ENCODE data around the gene IRF2BP2. TPM values are rescaled to one million over a fixed set of nuclear protein-coding genes. Genes with fewer than 3 reads are reported as not detected.
A peak's percentile ranks its signal among the peaks of the same experiment; 100 is the strongest.

Gene IRF2BP2
- total and polyA plus RNA-seq, 2 experiments from 2014 or later, result 68.2 to 135 TPM

DNA sequence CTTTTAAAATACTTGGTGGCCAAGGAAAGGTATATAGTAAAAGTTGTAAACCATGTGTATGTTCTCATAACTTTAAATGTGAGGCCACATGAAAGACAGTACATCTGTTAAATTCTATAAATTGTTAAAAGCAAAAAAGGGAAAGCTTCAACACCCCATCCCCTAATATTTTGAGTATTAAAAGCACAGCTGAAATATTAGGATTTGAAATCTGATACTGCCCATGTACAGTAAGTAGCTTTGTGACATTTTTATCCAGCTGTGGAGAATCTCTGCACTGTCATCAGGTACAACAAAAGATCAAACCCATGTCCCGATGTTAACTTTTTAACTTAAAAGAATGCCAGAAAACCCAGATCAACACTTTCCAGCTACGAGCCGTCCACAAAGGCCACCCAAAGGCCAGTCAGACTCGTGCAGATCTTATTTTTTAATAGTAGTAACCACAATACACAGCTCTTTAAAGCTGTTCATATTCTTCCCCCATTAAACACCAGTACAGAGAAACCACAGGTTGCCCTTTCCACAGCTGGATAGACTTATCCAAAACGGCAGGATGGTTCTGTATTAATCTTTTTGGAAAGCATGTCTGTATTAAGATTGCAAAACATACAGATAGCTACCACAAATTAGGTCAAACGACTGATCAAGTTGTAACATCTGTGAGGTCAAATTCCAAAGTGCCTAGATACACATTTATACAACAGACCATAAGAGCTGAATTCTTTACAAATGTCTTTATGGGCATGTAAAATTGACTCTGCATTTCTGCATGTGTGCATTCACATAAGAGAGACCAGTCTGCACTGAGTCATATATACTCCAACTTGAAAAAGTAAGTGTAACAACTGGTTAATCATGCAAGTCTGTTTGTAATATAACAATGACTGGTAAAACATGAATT is 5.2 kb downstream of the IRF2BP2 start:
- H3K4me2 ChIP-seq, result peak overlapping the region; percentile 83
- H3K9me2 ChIP-seq (replicated peaks; ENCODE audit: insufficient read depth), result no peaks in the 10 kb centered on the region
- H3K27ac ChIP-seq, result peak overlapping the region; percentile 99
- peaks cover 7% of the 10 kb centered on the region for H3K36me3 ChIP-seq (replicated peaks; ENCODE audit: insufficient read depth, low read depth)
- no peaks in the 10 kb centered on the region for H3K27me3 ChIP-seq
- 2% methylated on average over 6 of the region's 6 CpGs for WGBS (ENCODE audit: low lambda C conversion rate, missing lambda C conversion rate)
- no peak for TF ChIP-seq EZH2phosphoT487 (IDR thresholded peaks at IDR 0.05; ENCODE audit: low read depth, severe bottlenecking, unreplicated experiment)
- TF ChIP-seq EZH2 (IDR thresholded peaks at IDR 0.05; ENCODE audit: borderline replicate concordance), result no peak
- no peak for TF ChIP-seq CTCF (IDR thresholded peaks at IDR 0.05; ENCODE audit: poor library complexity)
- no peak for DNase-seq (ENCODE audit: low spot score)
- peak overlapping the region; percentile 91 for H3K4me3 ChIP-seq
- peaks cover 68% of the 10 kb centered on the region for H3K79me2 ChIP-seq
- H3K9me3 ChIP-seq (ENCODE audit: low read depth), result no peaks in the 10 kb centered on the region
- H2AFZ ChIP-seq, result no peak overlapping the region
- peaks cover 28% of the 10 kb centered on the region for H3K4me1 ChIP-seq (ENCODE audit: insufficient read depth)
- H4K20me1 ChIP-seq (ENCODE audit: insufficient read depth, poor library complexity, severe bottlenecking), result peaks cover 27% of the 10 kb centered on the region

DNA sequence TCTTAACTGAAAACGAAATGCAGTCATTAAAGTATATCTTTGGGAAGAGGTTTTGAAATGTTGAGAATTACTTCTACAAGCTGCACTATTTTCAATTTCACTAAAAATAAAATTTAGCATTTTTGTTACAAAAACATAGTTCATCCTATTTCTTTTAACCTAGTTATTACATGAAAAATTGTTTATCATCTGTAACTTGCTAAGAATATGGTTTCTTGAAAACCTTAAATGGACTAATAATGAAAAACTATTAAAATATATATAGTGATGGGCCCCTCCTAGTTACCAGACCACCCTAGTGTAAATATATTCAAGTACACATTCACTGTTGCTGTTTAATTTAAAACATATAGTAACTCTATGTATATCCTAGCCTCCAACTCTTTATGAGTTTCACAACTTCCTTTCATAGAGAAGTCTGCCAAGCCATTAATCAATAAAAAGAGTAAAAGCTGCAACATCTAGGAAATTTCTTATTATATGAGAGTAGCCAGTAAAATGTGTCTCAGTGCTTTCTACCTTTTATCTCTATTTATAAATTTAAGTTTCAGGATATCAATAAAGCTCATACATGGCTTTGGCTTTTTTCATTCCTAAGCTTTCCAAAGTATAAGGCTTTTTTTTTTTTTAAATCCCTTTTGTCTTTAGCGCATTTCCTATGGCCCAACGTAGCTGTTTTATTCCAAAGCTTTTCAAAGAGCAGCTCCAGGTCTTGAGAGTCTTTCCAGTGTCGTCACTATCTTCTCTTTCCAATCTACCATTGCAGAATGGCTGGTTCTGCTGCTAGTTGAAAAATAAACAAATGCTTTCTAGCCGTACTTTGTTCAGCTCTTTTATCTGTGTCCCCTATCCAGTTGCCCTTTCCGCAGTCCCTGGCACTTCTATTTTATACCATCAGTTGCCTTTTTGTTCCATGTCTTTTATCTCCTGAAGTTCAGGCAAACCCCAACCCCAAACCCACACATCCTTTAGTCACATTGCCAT is 6.5 kb downstream of the IRF2BP2 start:
- no peaks in the 10 kb centered on the region for H3K9me3 ChIP-seq (ENCODE audit: low read depth)
- TF ChIP-seq EZH2phosphoT487 (IDR thresholded peaks at IDR 0.05; ENCODE audit: low read depth, severe bottlenecking, unreplicated experiment) (no peak), EZH2 (IDR thresholded peaks at IDR 0.05; ENCODE audit: borderline replicate concordance) (no peak), CTCF (IDR thresholded peaks at IDR 0.05; ENCODE audit: poor library complexity) (no peak)
- peaks cover 27% of the 10 kb centered on the region for H4K20me1 ChIP-seq (ENCODE audit: insufficient read depth, poor library complexity, severe bottlenecking)
- no peak overlapping the region for H2AFZ ChIP-seq
- H3K79me2 ChIP-seq, result peaks cover 65% of the 10 kb centered on the region
- peaks cover 7% of the 10 kb centered on the region for H3K36me3 ChIP-seq (replicated peaks; ENCODE audit: insufficient read depth, low read depth)
- peak; percentile 46 for DNase-seq (ENCODE audit: low spot score)
- H3K4me1 ChIP-seq (ENCODE audit: insufficient read depth), result peaks cover 36% of the 10 kb centered on the region
- H3K27me3 ChIP-seq, result no peaks in the 10 kb centered on the region
- H3K9me2 ChIP-seq (replicated peaks; ENCODE audit: insufficient read depth), result no peaks in the 10 kb centered on the region
- WGBS (ENCODE audit: low lambda C conversion rate, missing lambda C conversion rate), result 3% methylated on average over 6 of the region's 6 CpGs
- peak overlapping the region; percentile 83 for H3K4me2 ChIP-seq
- peak overlapping the region; percentile 99 for H3K27ac ChIP-seq
- H3K4me3 ChIP-seq, result peak overlapping the region; percentile 91

- Histone ChIP-seq H3K4me1 (ENCODE audit: insufficient read depth) (peaks cover 38% of the 10 kb centered on the region), H3K9me2 (replicated peaks; ENCODE audit: insufficient read depth) (no peaks in the 10 kb centered on the region), H3K4me2 (peak overlapping the region; percentile 83), H3K9me3 (ENCODE audit: low read depth) (no peaks in the 10 kb centered on the region), H3K36me3 (replicated peaks; ENCODE audit: insufficient read depth, low read depth) (peaks cover 7% of the 10 kb centered on the region), H3K27me3 (no peaks in the 10 kb centered on the region), H3K79me2 (peaks cover 56% of the 10 kb centered on the region), H3K4me3 (peak overlapping the region; percentile 91), H2AFZ (no peak overlapping the region), H4K20me1 (ENCODE audit: insufficient read depth, poor library complexity, severe bottlenecking) (peaks cover 27% of the 10 kb centered on the region), H3K27ac (peak overlapping the region; percentile 99)
- WGBS (ENCODE audit: low lambda C conversion rate, missing lambda C conversion rate), result 38% methylated on average over 7 of the region's 7 CpGs
- no peak for TF ChIP-seq EZH2phosphoT487 (IDR thresholded peaks at IDR 0.05; ENCODE audit: low read depth, severe bottlenecking, unreplicated experiment)
- peak; percentile 83 for DNase-seq (ENCODE audit: low spot score)
These were observed 7.4 kb downstream of the IRF2BP2 start for GRCh38 chr1:234602334-234603220.
